Neural progenitor cell (in vitro differentiated cells): ENCODE data around the gene KLK10. TPM values are rescaled to one million over a fixed set of nuclear protein-coding genes. Genes with fewer than 3 reads are reported as not detected.

Source experiments
- DNase-seq: peaks from one replicate; pipeline ENCODE4 v3.0.0-alpha.2; 2016; ENCODE audit warnings: low spot score
- H2AFZ ChIP-seq: fragments of 200-600 bp; sonication (generic); replicated peaks from 2 replicates; pipeline ENCODE4 v1.6.1; 2016; ENCODE audit warnings: antibody characterized with exemption
- H3F3A ChIP-seq: fragments of 200-600 bp; sonication (generic); 2 replicates; pipeline ENCODE4 v1.6.1; 2016; ENCODE audit warnings: antibody characterized with exemption, low read depth
- H3K27ac ChIP-seq: fragments of 200-600 bp; sonication (generic); 2 replicates; pipeline ENCODE4 v1.5.1; 2016; ENCODE audit warnings: mild to moderate bottlenecking
- H3K27me3 ChIP-seq: fragments of 200-600 bp; sonication (generic); 2 replicates; pipeline ENCODE4 v1.6.1; 2016; ENCODE audit warnings: mild to moderate bottlenecking, moderate library complexity
- H3K36me3 ChIP-seq: fragments of 200-600 bp; sonication (generic); 2 replicates; pipeline ENCODE4 v1.5.1; 2016
- H3K4me1 ChIP-seq: fragments of 200-600 bp; sonication (generic); 2 replicates; pipeline ENCODE4 v1.6.1; 2016; ENCODE audit warnings: mixed run types
- H3K4me2 ChIP-seq: fragments of 200-600 bp; sonication (generic); 2 replicates; pipeline ENCODE4 v1.6.1; 2016
- H3K4me3 ChIP-seq: fragments of 200-600 bp; sonication (generic); 2 replicates; pipeline ENCODE4 v1.5.1; 2016
- H3K79me2 ChIP-seq: fragments of 200-600 bp; sonication (generic); 2 replicates; pipeline ENCODE4 v1.6.1; 2016; ENCODE audit warnings: low read depth
- H3K9ac ChIP-seq: fragments of 200-600 bp; sonication (generic); 2 replicates; pipeline ENCODE4 v1.6.1; 2016
- H3K9me3 ChIP-seq: fragments of 200-600 bp; sonication (generic); 2 replicates; pipeline ENCODE4 v1.5.1; 2016; ENCODE audit warnings: low read depth
- H4K20me1 ChIP-seq: fragments of 200-600 bp; sonication (generic); 2 replicates; pipeline ENCODE4 v1.6.1; 2016; ENCODE audit warnings: low read depth
- H3K27ac Mint-ChIP-seq: 3 replicates; pipeline ENCODE4 v1.8.0; 2021; ENCODE audit warnings: mixed read lengths
- H3K27me3 Mint-ChIP-seq: 2 replicates; pipeline ENCODE4 v1.8.0; 2022; ENCODE audit warnings: low read depth, mild to moderate bottlenecking, inconsistent platforms, moderate library complexity, mixed read lengths; ENCODE audit not compliant: insufficient read depth
- H3K36me3 Mint-ChIP-seq: 3 replicates; pipeline ENCODE4 v1.8.0; 2021; ENCODE audit warnings: mixed read lengths
- H3K4me1 Mint-ChIP-seq: 3 replicates; pipeline ENCODE4 v1.8.0; 2021; ENCODE audit warnings: mixed read lengths
- H3K4me3 Mint-ChIP-seq: 3 replicates; pipeline ENCODE4 v1.8.0; 2021; ENCODE audit warnings: mild to moderate bottlenecking, moderate library complexity, mixed read lengths
- H3K9me3 Mint-ChIP-seq: 3 replicates; pipeline ENCODE4 v1.8.0; 2020; ENCODE audit warnings: mixed read lengths
- CTCF ChIP-seq: fragments of 200-600 bp; sonication (generic); IDR thresholded peaks from 2 replicates; pipeline ENCODE4 v1.5.1; 2017; ENCODE audit warnings: antibody characterized with exemption, mild to moderate bottlenecking
- EZH2 ChIP-seq: fragments of 200-600 bp; sonication (generic); IDR thresholded peaks from 2 replicates; pipeline ENCODE4 v1.6.1; 2017; ENCODE audit warnings: antibody characterized with exemption, mild to moderate bottlenecking, moderate library complexity
- EZH2phosphoT487 ChIP-seq: fragments of 200-600 bp; sonication (generic); IDR thresholded peaks from 2 replicates; pipeline ENCODE4 v1.6.1; 2017; ENCODE audit warnings: antibody characterized with exemption
- total RNA-seq: library from RNA; depleted of rRNA; stranded (reverse); fragments of >200 nt; gene quantifications from 2 replicates; pipeline ENCODE4 v1.2.3, GENCODE V29; 2015; ENCODE audit warnings: low replicate concordance

Gene KLK10
- total RNA-seq, 1 donor from 2014 or later: not detected

DNA sequence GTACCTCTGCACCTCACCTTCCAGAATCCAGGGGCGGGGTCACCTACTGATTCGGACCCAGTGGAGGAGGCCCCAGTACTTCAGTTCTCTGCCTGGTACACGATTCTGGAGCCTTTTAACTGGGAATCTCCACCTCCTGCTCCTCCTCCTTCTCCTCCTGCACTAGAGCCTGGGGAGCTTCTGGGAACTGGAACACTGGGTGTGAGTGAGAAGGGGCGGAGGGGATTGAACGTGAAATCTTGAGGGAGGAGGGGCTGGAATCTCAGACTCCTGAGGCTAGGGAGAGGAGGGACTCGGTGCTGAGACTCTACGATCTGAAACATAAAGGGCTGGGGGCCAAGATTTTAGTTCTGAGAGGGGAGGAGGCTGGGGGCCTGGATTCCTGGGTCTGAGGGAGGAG lies 18.0 kb downstream of the KLK10 start, which contains the start of gene KLK8:
KLK8 (minus strand) TSS at position 90 of the 400 bp plus-strand sequence. CDS start 437 bp downstream, outside the sequence.
- peaks cover 11% of the 10 kb centered on the region for H3K4me1 ChIP-seq
- DNase-seq: no peak
- Mint-ChIP-seq H3K27me3 (peaks cover 19% of the 10 kb centered on the region), H3K4me1 (peaks cover 17% of the 10 kb centered on the region), H3K27ac (peak within 1 kb of the TSS; percentile 53), H3K36me3 (no peaks in the 10 kb centered on the region), H3K4me3 (no peak within 1 kb of the TSS), H3K9me3 (no peaks in the 10 kb centered on the region)
- H4K20me1 ChIP-seq: no peaks in the 10 kb centered on the region
- no peaks in the 10 kb centered on the region for H3K36me3 ChIP-seq
- H3K27me3 ChIP-seq: peaks cover 24% of the 10 kb centered on the region
- H3K4me2 ChIP-seq: peak within 1 kb of the TSS; percentile 47
- no peak within 1 kb of the TSS for H3K27ac ChIP-seq
- peak within 1 kb of the TSS; percentile 45 for H2AFZ ChIP-seq
- H3K4me3 ChIP-seq: peak within 1 kb of the TSS; percentile 2
- H3F3A ChIP-seq: no peaks in the 10 kb centered on the region
- no peak within 1 kb of the TSS for H3K9ac ChIP-seq
- no peak for TF ChIP-seq EZH2
- TF ChIP-seq CTCF: no peak
- no peak for TF ChIP-seq EZH2phosphoT487
- no peaks in the 10 kb centered on the region for H3K79me2 ChIP-seq
- H3K9me3 ChIP-seq: no peaks in the 10 kb centered on the region

GRCh38 chr19:51000981-51001380 lies 18.5 kb downstream of the KLK10 start:
- H3K79me2 ChIP-seq: no peaks in the 10 kb centered on the region
- H3K27ac ChIP-seq: no peak overlapping the region
- no peaks in the 10 kb centered on the region for H4K20me1 ChIP-seq
- H3K4me3 ChIP-seq: no peak overlapping the region
- no peak for TF ChIP-seq CTCF
- TF ChIP-seq EZH2: no peak
- no peak for TF ChIP-seq EZH2phosphoT487
- H3K36me3 ChIP-seq: no peaks in the 10 kb centered on the region
- H3K9ac ChIP-seq: no peak overlapping the region
- H3K27me3 ChIP-seq: peaks cover 19% of the 10 kb centered on the region
- H3K4me2 ChIP-seq: no peak overlapping the region
- Mint-ChIP-seq H3K9me3 (no peaks in the 10 kb centered on the region), H3K4me1 (peaks cover 17% of the 10 kb centered on the region), H3K36me3 (no peaks in the 10 kb centered on the region), H3K27me3 (peaks cover 17% of the 10 kb centered on the region), H3K27ac (no peak overlapping the region), H3K4me3 (no peak overlapping the region)
- H3K9me3 ChIP-seq: no peaks in the 10 kb centered on the region
- no peaks in the 10 kb centered on the region for H3F3A ChIP-seq
- peak overlapping the region; percentile 45 for H2AFZ ChIP-seq
- DNase-seq: peak; percentile 44
- peaks cover 11% of the 10 kb centered on the region for H3K4me1 ChIP-seq

GRCh38 chr19:51000426-51000825 lies 19.1 kb downstream of the KLK10 start:
- no peaks in the 10 kb centered on the region for H3K36me3 Mint-ChIP-seq
- peaks cover 11% of the 10 kb centered on the region for H3K4me1 ChIP-seq
- H3K27ac ChIP-seq: no peak overlapping the region
- no peaks in the 10 kb centered on the region for H3K9me3 Mint-ChIP-seq
- no peaks in the 10 kb centered on the region for H3F3A ChIP-seq
- no peaks in the 10 kb centered on the region for H4K20me1 ChIP-seq
- H3K4me2 ChIP-seq: no peak overlapping the region
- no peaks in the 10 kb centered on the region for H3K9me3 ChIP-seq
- no peak overlapping the region for H3K4me3 Mint-ChIP-seq
- TF ChIP-seq EZH2 (no peak), EZH2phosphoT487 (no peak), CTCF (no peak)
- H3K4me3 ChIP-seq: no peak overlapping the region
- peaks cover 17% of the 10 kb centered on the region for H3K4me1 Mint-ChIP-seq
- no peak overlapping the region for H3K27ac Mint-ChIP-seq
- H3K9ac ChIP-seq: no peak overlapping the region
- peaks cover 13% of the 10 kb centered on the region for H3K27me3 ChIP-seq
- no peak overlapping the region for H2AFZ ChIP-seq
- H3K79me2 ChIP-seq: no peaks in the 10 kb centered on the region
- DNase-seq: no peak
- H3K27me3 Mint-ChIP-seq: peaks cover 15% of the 10 kb centered on the region
- H3K36me3 ChIP-seq: no peaks in the 10 kb centered on the region
